RWPE2 (cell line): ENCODE data around the gene OR52N4.

Source experiments
- ATAC-seq: fragments of 200-7000 bp; cut with Tn5 transposase; 3 replicates; pipeline ENCODE4 v1.9.1; 2021; ENCODE audit warnings: low read depth
- DNase-seq: peaks from one replicate; pipeline ENCODE4 v3.0.0-alpha.2; 2020; ENCODE audit warnings: low spot score
- H3K27ac ChIP-seq: fragments of 450-650 bp; 2 replicates; pipeline ENCODE4 v1.5.1; 2017; ENCODE audit warnings: mild to moderate bottlenecking; ENCODE audit not compliant: poor library complexity, severe bottlenecking
- H3K27me3 ChIP-seq: fragments of 250-450 bp; sonication (Bioruptor Pico); 2 replicates; pipeline ENCODE4 v1.5.1; 2021; ENCODE audit warnings: mild to moderate bottlenecking, moderate library complexity; ENCODE audit not compliant: insufficient read depth, poor library complexity, severe bottlenecking
- H3K36me3 ChIP-seq: fragments of 250-450 bp; sonication (Bioruptor Pico); 2 replicates; pipeline ENCODE4 v1.5.1; 2020; ENCODE audit warnings: low read depth, mild to moderate bottlenecking, moderate library complexity
- H3K4me1 ChIP-seq: fragments of 250-450 bp; sonication (Bioruptor Pico); 2 replicates; pipeline ENCODE4 v1.5.1; 2021; ENCODE audit warnings: mild to moderate bottlenecking, moderate library complexity; ENCODE audit not compliant: insufficient read depth, poor library complexity, severe bottlenecking
- H3K4me3 ChIP-seq: fragments of 250-450 bp; sonication (Bioruptor Pico); 2 replicates; pipeline ENCODE4 v1.5.1; 2021; ENCODE audit warnings: mild to moderate bottlenecking, moderate library complexity; ENCODE audit not compliant: severe bottlenecking
- H3K9me3 ChIP-seq: fragments of 250-450 bp; sonication (Bioruptor Pico); 2 replicates; pipeline ENCODE4 v1.5.1; 2021; ENCODE audit warnings: mild to moderate bottlenecking, moderate library complexity; ENCODE audit not compliant: severe bottlenecking
- TF ChIP-seq, protein P1 (sequence below): fragments of 450-650 bp; IDR thresholded peaks from one replicate; pipeline ENCODE4 v1.5.1; 2017; ENCODE audit warnings: mild to moderate bottlenecking, moderate library complexity; ENCODE audit not compliant: poor library complexity, severe bottlenecking

OR52N4 gene

DNA sequence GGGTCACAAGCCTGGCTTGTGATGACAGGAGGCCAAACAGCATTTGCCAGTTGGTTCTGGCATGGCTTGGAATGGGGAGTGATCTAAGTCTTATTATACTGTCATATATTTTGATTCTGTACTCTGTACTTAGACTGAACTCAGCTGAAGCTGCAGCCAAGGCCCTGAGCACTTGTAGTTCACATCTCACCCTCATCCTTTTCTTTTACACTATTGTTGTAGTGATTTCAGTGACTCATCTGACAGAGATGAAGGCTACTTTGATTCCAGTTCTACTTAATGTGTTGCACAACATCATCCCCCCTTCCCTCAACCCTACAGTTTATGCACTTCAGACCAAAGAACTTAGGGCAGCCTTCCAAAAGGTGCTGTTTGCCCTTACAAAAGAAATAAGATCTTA lies 17.0 kb upstream of the OR52N4 start:
- no peak overlapping the region for H3K27ac ChIP-seq
- no peak for DNase-seq
- H3K27me3 ChIP-seq: peaks cover 2% of the 10 kb centered on the region
- H3K4me3 ChIP-seq: no peak overlapping the region
- H3K36me3 ChIP-seq: no peaks in the 10 kb centered on the region
- TF ChIP-seq, protein P1, sequence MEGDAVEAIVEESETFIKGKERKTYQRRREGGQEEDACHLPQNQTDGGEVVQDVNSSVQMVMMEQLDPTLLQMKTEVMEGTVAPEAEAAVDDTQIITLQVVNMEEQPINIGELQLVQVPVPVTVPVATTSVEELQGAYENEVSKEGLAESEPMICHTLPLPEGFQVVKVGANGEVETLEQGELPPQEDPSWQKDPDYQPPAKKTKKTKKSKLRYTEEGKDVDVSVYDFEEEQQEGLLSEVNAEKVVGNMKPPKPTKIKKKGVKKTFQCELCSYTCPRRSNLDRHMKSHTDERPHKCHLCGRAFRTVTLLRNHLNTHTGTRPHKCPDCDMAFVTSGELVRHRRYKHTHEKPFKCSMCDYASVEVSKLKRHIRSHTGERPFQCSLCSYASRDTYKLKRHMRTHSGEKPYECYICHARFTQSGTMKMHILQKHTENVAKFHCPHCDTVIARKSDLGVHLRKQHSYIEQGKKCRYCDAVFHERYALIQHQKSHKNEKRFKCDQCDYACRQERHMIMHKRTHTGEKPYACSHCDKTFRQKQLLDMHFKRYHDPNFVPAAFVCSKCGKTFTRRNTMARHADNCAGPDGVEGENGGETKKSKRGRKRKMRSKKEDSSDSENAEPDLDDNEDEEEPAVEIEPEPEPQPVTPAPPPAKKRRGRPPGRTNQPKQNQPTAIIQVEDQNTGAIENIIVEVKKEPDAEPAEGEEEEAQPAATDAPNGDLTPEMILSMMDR: no peak
- H3K9me3 ChIP-seq: no peaks in the 10 kb centered on the region
- no peaks in the 10 kb centered on the region for H3K4me1 ChIP-seq
- peak; percentile 25; the same call in 1 of the 3 replicates for ATAC-seq

DNA sequence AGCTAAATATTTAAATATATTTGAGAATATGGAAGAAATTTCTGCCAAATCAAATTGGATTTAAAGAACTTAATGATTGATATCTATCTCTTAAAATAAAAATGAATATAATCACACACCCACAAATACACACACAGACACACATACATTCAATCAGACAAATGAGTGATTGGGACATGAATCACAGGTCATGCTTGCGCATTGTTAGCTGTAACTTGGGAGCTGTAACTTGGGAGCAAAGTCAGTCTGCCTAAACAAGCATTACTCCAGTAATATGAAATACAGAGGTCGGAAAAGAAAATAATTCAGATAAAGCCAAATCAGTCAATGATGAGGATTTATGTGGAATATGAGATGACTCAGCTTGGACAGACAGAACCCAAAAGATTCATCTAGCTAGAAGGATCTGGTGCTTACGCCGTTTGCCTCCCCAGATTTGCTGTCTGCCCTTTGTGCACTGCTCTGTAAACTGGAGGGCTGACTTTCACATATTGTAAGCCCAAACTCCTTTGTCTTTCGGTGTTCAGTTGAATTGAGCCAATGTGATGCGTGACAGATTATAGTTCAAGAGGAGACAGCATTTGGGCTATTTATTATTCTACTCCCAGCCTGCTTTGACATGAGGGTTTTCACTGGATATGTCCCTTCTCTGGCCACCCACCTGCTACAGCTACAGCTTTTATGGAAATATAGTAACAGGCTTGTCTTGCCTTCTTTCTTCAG lies 16.2 kb upstream of the OR52N4 start:
- TF ChIP-seq, protein P1: no peak
- H3K9me3 ChIP-seq: no peaks in the 10 kb centered on the region
- no peaks in the 10 kb centered on the region for H3K36me3 ChIP-seq
- no peak overlapping the region for H3K4me3 ChIP-seq
- peaks cover 9% of the 10 kb centered on the region for H3K27me3 ChIP-seq
- DNase-seq: no peak
- no peaks in the 10 kb centered on the region for H3K4me1 ChIP-seq
- no peak overlapping the region for H3K27ac ChIP-seq
- ATAC-seq: no peak

DNA sequence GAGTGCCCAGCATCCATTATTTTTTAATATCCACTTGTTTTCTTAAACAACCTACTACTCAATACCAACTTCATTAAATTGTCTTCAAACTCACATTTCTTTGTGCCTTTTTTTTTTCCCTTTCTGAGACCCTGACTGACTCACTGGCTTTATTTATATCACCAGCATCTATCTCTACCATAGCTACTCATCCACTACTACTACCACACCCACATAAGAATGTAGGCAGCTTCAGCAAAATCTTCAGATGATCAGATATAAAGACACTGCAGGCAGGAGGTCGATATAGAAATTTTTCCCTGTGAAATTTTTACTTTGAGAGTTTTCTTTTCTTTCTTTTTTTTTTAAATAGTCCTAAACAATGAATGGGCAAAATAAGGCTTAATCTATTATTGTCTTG lies 15.6 kb upstream of the OR52N4 start:
- Histone ChIP-seq H3K27ac (no peak overlapping the region), H3K36me3 (no peaks in the 10 kb centered on the region), H3K27me3 (peaks cover 15% of the 10 kb centered on the region), H3K9me3 (no peaks in the 10 kb centered on the region), H3K4me1 (no peaks in the 10 kb centered on the region), H3K4me3 (no peak overlapping the region)
- TF ChIP-seq, protein P1: no peak
- no peak for DNase-seq
- ATAC-seq: no peak

DNA sequence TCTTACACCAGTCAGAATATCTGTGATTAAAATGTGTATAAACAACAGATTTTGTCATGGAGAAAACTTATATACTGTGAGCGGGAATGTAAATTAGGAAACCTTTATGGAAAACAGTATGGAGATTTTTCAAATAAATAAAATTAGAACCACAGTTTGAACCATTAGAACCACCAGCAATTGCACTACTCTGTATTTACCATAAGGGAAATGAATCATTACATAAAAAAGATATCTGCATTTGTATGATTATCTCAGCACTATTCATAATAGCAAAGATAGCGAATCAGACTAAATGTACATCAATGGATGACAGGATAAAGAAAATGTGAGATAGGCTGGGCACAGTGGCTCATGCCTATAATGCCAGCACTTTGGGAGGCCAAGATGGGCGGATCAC lies 7.4 kb upstream of the OR52N4 start:
- ATAC-seq (no peak), DNase-seq (no peak)
- Histone ChIP-seq H3K36me3 (no peaks in the 10 kb centered on the region; the same call in 1 of the 2 replicates), H3K9me3 (no peaks in the 10 kb centered on the region), H3K4me3 (no peak overlapping the region), H3K27ac (no peak overlapping the region), H3K4me1 (no peaks in the 10 kb centered on the region), H3K27me3 (peaks cover 18% of the 10 kb centered on the region)
- TF ChIP-seq, protein P1: no peak

DNA sequence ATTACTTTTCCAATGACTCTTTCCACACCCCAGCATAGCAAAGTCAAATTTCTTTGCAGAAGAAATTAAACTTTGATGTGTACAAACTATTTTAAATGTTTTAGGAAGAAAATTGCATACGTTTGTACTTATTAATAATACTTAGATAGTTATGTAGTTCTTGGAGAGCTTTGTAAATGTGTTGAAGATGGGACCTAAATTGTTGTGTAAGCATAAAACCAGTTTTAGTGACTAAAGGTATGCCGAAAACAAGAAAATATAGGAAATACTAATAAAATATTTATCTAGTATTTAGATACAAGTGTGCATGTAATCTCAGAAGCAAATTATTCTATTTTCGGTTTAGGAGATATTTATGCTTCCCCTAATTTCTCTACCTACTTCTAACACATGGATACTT lies 4.2 kb upstream of the OR52N4 start:
- Histone ChIP-seq H3K27me3 (no peaks in the 10 kb centered on the region), H3K27ac (no peak overlapping the region), H3K4me1 (no peaks in the 10 kb centered on the region), H3K36me3 (no peaks in the 10 kb centered on the region; the same call in 1 of the 2 replicates), H3K4me3 (no peak overlapping the region), H3K9me3 (no peaks in the 10 kb centered on the region)
- TF ChIP-seq, protein P1: no peak
- DNase-seq (no peak), ATAC-seq (no peak)
